Activated CD8-positive, alpha-beta memory T cell treated with anti-CD3 and anti-CD28 coated beads for 24 hours (primary cell): ENCODE results near the gene FOSL2.
A peak's percentile ranks its signal among the peaks of the same experiment; 100 is the strongest.

Experiments
- DNase-seq: peaks from one replicate; pipeline ENCODE4 v3.0.0-alpha.2; 2020

The FOSL2 gene

DNA sequence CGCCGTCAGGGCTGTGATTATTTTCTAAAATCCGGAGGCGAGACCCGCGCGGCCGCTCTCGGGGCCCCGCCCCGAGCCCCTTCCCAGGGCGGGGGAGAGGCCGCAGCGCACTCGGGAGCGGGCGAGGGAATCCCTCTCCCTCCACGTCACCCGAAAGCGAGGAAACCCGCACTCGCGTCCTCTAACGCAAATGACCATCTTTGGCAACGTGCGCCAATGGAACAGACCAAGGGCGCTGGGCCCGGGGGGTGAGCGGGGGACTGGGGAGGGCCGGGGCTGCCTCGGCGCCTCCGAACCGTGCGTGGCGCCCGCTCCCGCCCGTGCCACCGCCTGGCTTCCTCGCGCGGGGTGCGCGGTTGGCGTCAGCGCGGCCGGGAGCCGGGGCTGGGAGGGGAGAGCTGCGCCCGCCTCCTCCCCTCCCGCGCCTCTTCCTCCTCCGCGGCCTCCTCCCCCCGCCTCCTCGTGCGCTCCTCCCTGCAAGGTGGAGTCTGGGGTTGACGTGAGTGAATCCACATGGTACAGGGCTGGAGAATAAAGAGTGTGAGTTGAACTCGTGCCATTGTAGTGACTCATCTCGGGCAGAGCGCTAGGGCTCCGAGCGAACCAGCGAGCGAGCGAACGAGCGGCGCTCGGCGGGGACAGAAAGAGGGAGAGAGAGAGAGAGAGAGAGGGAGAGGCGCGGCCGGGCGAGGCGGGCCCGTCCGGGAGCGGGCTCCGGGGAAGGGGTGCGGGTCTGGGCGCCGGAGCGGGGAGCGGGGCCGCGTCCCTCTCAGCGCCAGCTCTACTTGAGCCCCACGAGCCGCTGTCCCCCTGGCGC, at the start of gene FOSL2:
FOSL2 (plus strand) TSS at position 562 of the 817 bp plus-strand sequence. CDS start 863 bp downstream, outside the sequence.
- DNase-seq: peak; percentile 93

DNA sequence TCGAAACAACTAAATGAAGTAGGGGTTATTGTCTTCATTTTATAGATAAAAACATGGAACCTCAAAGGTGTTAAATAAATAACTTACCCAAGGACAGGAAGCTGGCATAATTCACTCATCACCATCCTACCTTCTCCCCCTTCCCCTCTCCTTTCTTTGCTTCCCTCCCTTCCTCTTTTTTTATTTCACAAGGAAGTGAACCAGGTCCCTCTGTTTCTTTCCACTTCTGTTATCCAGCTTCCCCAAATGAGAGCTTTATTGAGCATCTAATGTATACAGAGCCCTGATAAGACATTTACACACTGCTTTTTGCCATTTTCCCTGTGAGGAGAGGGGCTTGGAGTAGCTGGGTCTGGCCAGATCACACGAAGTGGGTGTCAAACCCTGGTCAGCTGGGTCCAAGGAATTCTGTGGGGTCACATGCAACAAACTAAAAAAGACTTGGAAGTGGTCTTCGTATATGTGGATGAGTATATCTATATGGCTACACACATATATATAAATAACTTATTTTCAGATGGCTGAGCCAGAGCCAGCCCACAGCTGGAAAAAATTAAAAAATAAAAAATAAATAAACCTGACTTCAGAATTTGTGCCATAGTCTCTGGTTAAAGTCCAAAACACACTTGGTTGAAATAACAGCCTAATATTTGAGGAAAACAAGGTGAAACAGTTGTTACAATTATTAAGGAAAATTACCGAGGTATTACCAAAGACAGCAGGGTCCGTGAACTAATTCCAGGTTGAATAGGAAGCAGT, 49.3 kb upstream of the FOSL2 start:
- no peak for DNase-seq

DNA sequence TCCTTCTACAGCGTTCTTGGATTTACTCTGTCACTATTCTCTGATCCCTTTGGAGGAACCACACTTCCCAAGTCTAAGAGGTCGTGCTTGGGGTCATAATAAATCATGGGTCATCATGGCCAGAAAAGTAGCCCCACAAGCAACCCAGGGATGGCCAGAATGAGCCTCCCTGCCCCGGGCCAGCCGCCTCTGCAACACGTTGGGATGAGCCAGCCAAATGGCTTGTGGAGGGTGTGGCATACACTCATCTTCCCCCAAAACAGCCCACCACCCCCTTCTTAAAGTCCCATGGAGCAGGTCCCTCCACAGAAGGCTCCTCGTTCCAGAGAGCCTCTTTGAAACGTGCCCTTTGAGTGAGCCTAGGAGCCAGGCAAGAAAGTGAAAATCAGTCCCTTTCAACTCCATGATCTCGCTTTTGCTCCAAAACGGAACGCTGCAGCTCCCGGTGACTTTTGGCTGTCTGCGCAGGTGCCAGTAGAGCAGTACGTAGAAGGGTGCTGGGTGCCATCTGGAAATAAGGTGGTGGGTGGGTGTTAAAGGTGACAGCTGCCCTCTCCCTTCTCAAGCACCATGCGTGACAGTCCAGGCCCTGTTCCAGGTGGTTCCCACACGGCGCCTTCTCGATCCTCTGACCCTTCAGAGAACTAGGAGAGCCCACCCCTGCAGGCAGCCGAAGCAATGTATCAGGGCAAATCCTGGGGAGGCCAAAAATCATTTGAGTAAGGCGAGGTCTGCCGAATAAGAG, 48.5 kb upstream of the FOSL2 start:
- DNase-seq: no peak

DNA sequence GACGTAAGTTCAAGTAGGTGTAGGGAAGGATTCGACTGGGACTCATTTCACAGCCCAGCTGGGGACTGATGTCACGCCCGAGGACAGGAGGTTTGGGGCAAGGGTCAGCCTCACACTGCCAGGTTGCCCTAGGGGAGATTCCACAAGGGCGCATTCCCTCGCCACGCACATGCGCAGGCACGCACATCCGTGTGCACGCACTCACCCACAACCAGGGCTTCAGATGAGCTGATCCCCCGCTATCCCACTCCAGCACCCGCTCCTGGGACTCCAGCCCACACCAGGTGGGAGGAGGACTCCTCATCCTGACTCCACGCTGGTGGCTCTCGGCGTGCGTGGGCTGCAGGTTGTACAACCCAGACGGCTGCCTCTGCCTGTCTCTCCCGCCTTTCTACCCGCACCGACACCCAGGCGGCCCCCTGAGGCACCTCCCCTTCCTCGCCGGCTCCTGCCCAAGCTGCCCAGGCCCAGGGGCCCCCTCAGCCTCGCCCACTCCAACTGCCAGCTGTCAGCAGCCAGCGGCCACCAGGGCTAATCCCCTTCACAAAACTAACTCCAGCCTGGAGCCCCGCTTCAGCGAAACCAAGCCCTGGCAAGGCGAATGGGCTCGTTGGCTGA, 47.8 kb upstream of the FOSL2 start:
- no peak for DNase-seq

DNA sequence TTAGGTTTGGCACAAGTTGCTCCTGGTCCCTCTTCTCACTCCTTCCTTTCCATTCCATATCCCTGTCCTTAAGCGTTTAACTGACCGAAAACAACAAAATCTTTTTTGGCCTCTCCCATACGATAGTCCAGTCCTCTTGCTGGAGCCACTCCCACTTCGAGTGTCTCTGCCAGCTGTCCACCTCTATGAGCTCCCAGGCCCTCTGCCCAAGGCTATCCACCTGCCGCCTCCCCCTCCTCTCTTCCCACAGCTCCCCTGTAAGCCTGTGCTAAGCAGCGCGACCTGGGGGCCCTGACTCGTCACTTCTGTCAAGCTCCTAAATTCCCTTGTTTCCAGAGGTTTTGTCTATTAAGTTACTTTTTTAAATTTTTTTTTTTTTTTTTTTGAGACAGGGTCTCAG, 47.0 kb upstream of the FOSL2 start:
- no peak for DNase-seq

DNA sequence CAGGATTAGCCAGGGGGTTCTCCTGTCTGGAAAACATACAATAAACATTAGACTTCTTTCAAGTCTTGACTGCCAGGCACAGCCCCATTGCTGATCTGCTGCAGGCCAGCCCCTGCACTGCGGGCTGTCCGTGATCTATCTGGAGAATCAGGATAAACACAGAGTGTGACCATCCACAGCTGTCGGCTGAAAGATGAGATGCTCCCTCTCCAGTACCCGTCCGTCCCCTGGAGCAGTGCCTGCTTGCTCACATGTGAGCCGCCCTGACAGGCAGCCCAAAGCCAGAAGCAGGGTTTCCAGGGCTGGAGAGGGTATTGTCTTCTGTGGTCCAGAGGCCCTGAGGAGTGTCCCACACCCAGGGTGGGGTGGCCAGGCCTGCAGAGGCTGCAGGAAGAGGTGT, 46.1 kb upstream of the FOSL2 start:
- DNase-seq: no peak

DNA sequence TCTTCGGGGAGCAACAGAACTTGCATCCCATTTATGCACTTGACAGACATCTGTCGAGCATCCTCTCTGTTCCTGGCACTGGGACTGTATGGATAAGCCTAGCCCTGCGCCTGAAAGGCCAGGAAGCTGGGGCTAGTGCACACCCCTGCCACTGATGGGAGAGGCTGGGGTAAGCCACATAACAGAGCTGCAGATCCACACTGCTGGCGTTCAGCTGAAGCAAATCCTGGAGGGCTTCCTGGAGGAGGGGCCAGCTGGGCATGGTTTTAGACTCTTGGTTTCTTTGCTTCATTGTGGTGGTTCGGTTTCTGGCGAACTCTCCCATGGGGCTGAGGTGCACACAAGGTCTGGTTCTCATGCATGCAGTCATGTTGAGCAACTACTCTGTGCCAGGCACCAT, 45.5 kb upstream of the FOSL2 start:
- DNase-seq: no peak

DNA sequence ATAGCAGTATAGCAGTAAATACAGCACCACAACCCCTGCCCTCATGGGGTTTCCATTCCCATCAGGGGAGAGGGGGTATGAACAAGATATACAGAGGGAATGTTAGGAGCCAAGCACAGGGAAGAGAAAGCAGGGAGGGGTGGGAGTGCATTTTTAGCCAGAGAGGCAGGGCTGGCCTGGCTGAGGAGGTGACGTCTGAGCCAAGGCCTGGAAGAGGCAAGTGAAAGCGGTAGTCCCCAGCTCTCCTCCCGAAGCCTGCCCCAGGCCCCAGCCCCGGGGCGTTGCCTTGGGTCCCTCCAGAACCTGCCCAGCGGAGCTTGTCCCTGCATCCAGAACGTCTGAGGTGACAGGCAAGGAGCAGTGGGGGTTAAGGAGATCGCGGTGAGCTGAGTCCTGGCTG, 45.1 kb upstream of the FOSL2 start:
- DNase-seq: no peak

DNA sequence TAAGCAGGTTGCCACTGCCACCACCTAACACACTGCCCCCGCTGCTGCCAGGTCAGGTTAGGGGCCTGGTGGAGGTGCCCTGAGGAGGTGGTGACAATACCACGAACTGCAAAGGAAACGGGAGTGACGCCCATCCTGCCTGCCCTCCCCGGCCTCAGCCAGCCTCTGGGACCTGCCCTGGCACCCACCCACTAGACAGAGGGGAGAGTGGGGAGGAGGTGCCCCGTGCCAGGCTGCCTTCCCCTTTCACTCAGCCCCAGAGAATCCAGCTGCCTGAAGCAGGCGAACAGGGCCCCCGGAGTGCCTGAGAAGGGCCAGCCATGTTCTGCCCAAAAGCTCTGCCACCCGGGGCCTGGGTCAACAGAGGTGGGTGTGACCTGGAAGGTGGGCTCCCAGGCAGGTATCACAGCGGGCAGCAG, 44.5 kb upstream of the FOSL2 start:
- DNase-seq: peak; percentile 79

DNA sequence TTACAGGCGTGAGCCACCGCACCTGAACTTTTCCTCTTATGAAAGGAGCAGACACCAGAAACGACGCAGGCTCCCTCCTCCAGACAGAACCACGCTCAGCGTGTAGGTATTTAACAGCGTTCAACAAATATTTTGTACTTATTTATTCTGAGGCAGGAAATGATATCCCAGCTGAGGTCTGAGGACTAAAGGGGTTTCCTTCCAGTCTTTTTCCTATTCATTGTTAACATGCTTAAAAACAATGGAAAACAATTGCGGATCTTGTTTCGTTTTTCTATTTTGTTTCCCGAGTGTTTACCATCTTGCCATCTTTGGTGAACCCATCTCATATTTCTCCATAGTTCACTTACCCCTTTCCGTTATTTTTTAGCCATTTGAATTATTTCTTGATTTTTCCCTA, 43.7 kb upstream of the FOSL2 start:
- no peak for DNase-seq

DNA sequence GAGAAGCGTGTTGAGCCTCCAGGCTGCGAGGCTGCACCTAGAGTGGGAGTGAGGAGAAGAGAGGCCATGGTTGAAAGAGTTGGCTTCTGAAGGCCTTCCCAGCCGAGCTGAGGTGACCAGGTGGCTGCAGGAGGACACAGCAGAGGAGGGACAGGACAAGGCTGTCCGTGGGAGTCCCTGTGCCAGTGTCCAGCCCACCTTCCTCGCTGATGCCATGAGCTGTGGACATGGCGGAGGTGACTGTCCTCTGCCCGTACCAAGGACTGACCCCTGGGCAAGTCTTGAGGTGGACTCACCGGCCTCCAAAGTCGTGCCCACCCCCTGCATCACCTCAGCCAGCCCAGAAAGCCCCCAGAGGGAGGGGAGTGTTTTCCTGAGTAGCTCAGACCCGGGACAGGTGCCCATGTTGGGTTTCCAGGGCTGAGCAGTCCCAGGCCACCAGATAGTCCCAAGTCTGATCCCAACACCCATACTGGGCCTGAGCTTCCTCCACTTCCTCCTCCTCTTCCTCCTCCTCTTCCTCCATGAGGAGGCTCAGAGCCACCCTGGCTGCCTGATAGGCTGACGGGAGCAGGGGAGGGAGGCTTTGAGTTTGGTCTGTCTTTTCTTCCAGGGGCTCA, 43.0 kb upstream of the FOSL2 start:
- no peak for DNase-seq

DNA sequence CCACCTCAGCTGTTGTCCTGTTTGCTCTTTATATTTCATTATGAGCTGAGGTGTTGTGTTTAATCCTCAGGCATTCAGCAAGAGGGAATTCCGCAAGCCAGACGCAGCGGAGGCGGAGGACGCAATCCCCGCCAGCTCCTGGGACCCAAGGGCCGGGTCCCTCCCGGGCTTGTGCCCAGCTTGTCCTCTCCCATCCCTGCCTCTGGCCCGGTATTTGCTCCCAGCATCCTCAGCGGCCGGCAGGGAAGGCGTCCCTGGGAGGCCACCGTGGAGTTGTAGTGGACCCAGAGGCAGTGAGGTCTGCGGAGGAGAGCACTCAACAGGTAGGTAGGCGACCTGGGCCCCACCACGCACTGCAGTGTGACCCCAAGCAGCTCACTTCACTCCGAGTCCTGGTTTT, 42.5 kb upstream of the FOSL2 start:
- DNase-seq: no peak

DNA sequence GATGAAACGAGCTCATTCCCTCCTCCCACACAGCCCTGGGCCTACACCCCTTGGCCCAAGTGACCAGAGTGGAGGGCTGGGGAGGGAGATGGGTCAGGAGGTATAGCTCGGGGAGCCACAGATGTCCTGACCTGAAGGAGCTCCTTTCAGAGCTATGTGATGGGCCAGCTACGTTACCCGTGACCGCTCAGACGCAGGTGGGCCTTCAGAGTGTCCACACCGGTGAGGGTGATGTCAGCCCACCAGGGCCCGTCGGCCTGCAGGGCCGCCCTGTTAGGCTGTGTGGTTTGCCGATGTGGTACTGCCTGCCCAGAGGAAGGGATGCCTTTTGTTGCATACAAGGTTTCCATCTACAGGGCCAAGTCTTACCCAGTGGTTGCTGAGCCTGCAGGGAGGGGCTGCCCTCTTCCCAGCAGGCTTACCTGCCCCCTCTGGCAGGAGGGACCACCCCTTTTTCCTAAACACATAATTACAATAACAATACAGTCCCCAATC, 41.8 kb upstream of the FOSL2 start:
- DNase-seq: no peak

DNA sequence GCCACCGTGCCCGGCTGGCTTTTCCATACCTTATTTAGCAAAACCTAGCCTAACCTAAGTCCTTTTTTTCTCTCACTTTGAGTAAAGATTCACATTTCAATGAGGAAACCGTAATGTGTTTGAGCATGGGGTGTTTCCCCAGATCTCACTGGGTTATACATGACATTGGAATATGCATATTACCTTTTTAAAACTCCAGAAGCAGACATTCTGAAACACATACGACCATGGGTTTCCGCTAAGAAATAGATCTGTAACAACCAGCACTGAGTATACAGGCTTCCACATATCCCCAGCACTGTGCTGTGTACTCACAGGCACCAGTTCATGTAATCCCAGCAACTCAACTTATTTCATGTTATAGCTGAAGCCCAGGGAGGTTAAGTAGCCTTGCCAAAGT, 41.0 kb upstream of the FOSL2 start:
- no peak for DNase-seq

DNA sequence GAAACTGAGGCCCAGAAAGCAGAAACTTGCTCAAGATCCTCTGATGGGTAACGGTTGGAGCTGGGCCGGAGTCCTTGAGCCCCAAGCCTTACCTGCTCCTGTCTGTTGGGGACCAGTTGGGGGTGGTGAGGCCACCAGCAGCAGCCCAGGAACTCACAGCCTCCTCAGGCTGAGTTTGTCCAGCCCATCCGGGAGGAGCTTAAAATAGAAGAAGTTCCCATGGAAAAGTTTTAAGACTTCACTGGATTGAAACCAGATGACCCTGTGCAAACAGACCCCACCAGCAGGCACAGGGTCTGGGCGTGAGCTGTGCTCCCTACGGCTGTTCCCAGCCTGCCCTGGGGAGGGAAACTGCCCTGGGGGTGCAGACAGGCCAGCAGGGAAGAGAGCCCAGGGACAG, 40.6 kb upstream of the FOSL2 start:
- no peak for DNase-seq

DNA sequence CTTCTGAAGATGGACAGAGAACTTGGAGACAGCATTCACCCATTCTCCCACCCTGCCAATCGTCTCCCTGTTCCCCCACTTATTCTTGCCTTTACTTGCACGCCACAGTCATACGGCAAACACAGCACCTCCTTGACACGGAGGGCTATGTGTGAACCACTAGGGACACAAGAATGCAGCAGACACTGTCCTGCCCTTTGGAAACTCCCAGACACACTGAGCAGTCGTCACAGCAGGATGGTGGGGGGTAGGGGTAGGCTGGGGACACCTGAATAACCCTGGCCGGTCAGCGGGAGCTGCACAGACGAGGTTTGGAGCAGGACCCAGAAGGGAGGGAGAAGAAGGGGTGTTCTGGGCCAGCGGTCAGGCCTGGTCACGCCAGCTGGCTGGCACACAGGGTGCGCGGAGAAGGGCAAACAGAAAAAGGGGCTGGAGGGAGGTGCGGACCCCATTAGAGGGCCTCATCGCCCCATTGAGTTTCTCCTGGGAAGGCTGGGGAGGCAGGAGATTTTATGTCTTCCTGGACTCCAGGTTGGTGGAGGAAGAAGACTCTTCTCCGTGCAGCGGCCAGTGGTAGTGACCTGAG, 40.0 kb upstream of the FOSL2 start:
- DNase-seq: no peak

DNA sequence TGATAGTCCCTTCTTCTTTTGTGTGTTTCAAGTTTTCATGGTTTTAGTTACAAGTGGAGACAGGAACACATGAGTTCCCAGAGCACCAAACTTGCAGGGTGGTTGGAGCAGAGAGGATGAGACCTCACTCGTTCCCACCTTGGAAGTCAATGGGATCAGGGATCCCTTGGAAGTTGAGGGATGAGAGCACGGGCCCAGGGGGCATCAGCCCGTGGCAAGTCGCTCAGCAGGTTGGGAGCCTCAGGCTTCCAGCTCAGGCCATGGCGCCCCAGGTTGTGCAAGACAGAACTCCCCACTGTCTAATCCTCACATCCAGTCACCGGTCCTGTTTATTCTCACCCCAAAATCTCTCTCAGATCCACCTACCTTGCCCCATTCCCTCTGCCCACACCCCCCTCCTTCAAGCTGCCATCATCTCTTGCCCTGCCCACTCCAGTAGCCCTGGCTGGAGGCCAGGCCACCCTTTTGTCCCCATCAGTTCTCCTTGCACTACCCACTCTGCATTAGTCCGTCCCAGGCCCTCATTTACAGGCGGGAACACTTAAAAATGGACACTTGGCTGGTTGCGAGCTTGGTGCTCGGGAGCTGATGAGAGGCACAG, 37.6 kb upstream of the FOSL2 start:
- no peak for DNase-seq

DNA sequence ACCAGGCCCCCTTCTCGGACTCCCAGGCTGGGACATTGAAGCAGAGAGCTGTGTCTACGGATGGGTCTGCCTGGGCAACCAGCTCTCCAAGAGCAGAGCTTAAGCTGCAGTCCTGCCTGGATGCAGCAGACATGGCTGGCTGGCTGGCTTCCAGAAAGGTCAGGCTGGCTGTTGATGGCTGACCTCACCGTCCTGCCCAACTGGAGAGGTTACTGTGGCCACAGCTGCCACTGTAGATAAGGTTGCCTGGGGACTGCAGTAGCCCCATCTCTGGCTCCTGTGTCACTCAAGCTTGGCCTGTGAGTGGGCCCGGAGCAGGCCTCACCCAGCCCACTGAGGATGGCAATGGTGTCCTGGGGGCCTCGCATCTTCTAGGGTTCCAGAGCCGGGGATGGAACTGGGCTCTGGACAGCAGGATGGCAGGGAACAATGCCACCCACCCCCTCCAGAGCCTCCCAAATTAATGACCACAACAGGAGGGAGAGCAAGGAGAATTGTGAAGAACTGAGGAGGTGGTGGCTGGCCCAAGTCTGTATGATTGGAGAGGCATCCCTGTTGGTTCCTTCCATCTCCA, 37.0 kb upstream of the FOSL2 start:
- DNase-seq: no peak

DNA sequence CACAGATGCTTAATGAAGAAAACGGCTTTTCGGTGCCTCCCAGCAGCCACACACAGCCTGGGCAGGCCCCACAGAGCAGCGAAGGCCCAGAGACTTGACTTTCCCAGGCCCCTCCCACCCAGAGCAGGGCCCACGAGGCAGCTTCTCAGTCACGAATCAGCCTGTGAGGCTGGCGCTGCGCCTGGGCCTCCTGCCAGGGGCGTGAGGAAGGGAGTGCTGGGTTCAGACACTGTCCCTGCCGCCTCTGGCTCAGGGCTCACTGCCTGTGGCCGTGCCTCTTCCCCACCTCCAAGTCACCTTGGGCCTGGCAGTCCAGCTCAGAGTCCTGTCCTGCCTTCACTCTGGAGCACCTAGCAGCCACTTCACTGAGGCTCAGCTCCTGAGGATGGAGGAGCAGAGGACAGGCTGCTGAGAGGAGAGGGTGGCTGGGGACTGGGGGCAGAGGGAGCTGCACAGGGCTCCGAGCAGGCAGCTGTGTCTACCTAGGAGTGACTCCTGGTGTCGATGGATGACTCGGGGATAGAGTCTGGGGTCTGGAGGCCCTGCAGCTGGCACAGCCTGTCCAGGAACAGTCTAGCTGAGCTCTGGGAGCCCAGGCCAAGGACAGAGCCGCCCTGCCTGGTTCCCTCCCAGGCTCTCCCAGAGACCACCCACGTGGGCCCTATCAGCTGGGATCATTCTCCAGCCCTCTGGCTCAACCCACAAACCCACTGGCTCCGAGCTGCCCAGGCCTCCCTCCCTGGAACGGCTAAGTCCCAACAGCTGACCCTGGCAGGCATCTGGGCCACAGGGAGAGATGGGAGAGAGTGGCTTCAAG, 36.4 kb upstream of the FOSL2 start:
- DNase-seq: no peak

DNA sequence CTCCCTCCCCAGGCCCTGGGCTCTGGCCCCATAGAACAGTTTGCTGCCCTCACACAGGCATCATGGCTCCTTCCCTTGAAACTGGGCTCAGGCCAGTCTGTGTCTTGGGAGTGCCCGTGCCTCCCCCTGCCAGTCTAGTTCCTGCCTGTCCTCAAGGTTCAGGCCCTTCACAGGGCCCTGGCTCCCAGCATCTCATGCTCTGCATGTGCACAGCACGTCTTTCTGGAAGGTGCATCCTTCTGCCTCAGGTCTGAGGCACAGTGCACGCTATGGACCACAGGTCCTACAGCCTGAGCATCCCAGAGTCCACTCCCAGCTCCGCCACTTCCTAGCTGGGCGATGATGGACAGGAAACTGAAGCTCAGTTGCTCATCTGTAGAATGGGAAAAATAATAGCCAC, 35.6 kb upstream of the FOSL2 start:
- no peak for DNase-seq
